ENCODE data around the gene EPN3. TPM values are rescaled to one million over a fixed set of nuclear protein-coding genes. Genes with fewer than 3 reads are reported as not detected.

The EPN3 gene
- total RNA-seq, 1 donor from 2014 or later = 8.5 TPM

DNA sequence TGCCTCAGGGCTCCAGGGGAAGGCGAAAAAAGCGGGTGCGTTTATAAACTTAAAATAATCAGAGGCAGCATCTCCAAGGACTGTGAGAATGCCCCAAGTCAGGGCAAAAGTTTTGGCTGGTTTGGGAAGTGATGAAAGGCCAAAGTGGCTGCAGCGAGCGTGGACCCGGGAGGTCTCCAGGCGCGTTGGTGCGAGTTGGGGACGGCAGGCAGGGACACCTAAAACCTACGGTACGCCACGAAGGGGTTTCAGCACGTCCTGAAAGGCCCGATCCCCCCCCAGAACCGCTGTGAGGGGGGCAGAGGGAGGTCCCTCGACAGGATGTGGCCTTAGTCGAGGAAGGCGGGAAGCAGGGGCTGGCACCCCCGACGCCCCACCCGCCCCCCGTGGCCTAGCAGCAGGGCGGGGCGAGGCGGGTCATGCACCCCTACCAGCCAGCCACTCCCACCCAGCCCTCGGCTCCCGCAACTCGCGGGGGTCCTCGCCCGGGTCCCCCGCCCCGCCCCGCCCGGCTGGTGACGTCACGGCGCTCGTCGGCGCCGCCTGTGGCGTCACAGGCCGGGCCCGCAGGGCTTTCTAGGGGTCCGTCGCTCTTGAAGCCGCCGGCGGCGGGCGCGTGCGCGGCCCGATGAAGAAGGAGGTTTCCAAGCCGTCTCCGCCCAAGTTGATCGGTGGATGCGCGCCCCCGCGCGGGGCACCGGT lies 24.5 kb upstream of the EPN3 start, which contains the start of gene MYCBPAP:
Gene MYCBPAP, plus strand, starts transcription at position 569 of the 702 bp plus-strand sequence. CDS start 236 bp downstream, outside the sequence.
- peak; percentile 89 for DNase-seq (ENCODE audit: low spot score)

DNA sequence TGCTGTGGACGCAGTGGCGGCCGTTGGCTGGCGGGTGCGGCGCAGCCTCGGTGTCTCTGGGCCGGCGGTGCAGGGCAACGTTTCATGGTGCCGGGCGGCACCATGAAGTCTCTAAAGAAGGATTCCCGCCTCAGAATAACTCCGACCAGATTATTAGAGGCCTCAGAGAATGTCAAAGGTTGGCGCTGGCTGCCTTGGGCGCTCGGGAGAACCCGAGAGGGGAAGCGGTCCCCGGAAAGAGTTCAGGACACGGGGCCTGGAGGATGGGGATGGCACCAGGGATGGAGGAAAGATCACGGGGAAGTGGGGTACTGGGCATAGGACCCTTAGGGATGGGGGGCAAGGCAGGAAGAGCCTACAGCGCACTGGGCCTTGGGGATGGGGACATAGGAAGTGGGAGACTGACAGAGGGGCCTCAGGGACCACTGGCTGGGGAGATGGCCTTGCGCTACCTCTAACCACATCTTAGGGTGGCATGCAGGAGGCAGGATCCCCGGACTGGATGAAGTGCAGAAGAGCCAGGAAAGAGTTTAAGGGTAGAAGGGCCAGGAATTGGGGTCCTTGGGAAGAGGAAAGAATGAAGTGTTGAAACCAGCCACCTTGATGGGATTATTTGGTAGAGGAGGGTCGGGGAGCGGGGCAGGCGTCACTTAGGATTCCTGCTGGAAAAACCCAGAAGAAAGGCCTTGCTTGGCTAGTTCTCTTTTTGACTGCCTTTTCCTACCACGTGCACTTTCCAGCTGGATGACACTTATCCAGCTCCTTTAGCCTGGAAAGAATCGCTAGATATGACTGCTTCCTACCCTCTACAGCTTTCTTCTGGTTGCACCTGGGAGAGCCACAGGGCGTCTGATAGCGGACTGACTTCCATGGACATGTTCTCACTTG lies 23.7 kb upstream of the EPN3 start:
- no peak for DNase-seq (ENCODE audit: low spot score)
- intact Hi-C loops (cut with DNase I) = loop anchor here (5.0 kb wide), 1 partner anchor 33 kb away; no protein-coding TSS in a partner anchor

More for the DNA sequence above, 24.5 kb upstream of the EPN3 start, which contains the start of gene MYCBPAP:
- intact Hi-C loops (cut with DNase I) = loop anchor here (5.0 kb wide), 1 partner anchor 34 kb away; no protein-coding TSS in a partner anchor

- intact Hi-C loops (cut with DNase I) = no loop called here
- DNase-seq (ENCODE audit: low spot score) = no peak
Observed at GRCh38 chr17:50511058-50511457, 21.5 kb upstream of the EPN3 start.

GRCh38 chr17:50513495-50513894 lies 19.0 kb upstream of the EPN3 start:
- DNase-seq (ENCODE audit: low spot score) = no peak

GRCh38 chr17:50514388-50514787 lies 18.1 kb upstream of the EPN3 start:
- intact Hi-C loops (cut with DNase I) = no loop called here

More at GRCh38 chr17:50513495-50513894, 19.0 kb upstream of the EPN3 start:
- intact Hi-C loops (cut with DNase I) = no loop called here

GRCh38 chr17:50514936-50515702 lies 17.4 kb upstream of the EPN3 start:
- intact Hi-C loops (cut with DNase I) = no loop called here
- no peak for DNase-seq (ENCODE audit: low spot score)

More at GRCh38 chr17:50514388-50514787, 18.1 kb upstream of the EPN3 start:
- DNase-seq (ENCODE audit: low spot score) = no peak

GRCh38 chr17:50517011-50517410 lies 15.5 kb upstream of the EPN3 start:
- DNase-seq (ENCODE audit: low spot score) = no peak
- intact Hi-C loops (cut with DNase I) = no loop called here

GRCh38 chr17:50517504-50518383 lies 14.8 kb upstream of the EPN3 start:
- DNase-seq (ENCODE audit: low spot score) = no peak
- intact Hi-C loops (cut with DNase I) = no loop called here

- intact Hi-C loops (cut with DNase I) = no loop called here
- DNase-seq (ENCODE audit: low spot score) = no peak
Observed at GRCh38 chr17:50518384-50519023, 14.0 kb upstream of the EPN3 start.

DNA sequence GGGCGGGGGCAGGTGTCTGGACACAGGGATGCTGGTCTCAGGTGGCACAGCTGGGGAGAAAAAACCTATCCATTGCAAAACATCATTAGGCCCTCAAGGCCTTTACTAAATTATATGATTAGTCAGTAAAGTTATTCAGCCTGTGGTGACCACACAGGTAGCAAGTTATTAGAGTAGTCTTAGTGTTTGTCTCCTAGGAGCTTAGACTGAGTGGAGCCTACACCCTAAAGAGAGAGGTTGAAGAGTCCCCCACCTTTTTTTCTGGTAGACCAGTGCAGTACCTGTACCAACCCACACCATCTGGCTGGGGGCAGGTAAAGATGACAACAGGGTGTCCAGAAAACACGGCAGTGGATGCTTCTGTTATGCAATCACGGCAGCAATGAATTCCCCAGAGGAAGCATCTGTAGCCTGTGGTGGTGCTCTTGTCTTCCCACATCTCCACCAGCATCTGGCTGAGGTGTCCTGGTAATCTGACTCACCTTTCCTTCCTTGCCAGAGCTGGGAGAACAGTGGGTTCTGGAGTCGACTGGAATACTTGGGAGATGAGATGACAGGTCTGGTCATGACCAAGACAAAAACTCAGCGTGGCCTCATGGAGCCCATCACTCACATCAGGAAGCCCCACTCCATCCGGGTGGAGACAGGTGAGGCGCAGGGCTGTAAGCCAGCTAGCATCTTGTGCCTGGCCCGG lies 13.2 kb upstream of the EPN3 start:
- no peak for DNase-seq (ENCODE audit: low spot score)
- intact Hi-C loops (cut with DNase I) = no loop called here

DNA sequence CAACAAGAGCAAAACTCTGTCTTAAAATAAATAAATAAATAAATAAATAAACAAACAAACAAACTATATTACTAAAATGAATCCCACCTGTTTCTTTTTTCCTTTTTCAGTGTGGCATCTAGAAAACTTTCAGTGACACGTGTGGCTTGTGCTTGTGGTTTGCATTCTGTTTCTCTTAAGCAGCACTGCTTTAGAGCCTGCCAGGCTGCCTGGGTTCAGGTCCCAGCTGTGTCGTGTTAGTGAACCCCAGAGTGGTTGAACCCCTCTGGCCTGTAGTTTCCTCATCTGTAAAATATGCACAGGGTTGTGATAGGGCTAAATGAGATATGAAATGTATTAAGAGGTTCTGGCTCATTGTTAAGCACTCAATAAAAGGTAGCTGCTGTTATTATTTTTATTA lies 12.1 kb upstream of the EPN3 start:
- intact Hi-C loops (cut with DNase I) = no loop called here
- DNase-seq (ENCODE audit: low spot score) = no peak

DNA sequence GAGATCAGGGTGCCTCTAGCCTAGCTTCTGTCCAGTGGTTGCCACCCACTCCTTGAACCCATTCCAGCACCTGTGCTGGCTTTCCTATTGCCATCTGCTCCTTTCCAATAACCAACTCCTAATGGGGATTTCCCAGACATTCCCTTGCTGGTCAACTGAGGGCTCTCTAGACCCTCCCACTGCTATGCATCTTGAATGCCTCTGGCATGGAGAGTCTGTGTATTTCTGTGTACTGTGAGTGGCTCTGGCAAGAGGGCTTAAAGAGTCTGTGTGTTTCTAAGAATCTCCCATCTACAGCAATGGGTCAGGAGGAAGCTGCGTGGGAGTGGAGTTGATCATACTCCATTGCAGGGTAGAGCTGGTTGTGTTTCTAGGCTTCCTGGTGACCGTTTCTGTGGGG lies 11.0 kb upstream of the EPN3 start:
- intact Hi-C loops (cut with DNase I) = no loop called here
- no peak for DNase-seq (ENCODE audit: low spot score)

GRCh38 chr17:50522766-50523165 lies 9.8 kb upstream of the EPN3 start:
- intact Hi-C loops (cut with DNase I) = no loop called here
- no peak for DNase-seq (ENCODE audit: low spot score)

DNA sequence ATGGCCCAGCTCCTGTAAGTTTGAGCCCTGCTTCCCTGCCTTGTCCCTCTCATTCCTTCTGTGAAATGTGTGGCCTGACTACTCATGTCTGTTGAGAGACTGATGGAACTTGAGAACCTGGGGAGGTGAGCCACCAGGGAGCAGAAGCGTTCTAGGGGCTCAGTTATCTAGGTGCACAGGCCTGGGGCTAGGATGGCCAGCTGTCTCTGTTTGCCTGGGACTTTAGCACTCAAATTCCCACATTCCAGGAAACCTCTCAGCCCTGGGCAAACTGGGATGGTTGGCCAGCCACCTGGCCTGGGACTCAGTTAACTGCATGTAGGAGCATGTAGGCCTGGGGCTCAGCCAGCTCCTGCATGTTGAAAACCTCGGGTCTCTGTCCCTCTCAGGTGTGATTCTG lies 9.3 kb upstream of the EPN3 start:
- DNase-seq (ENCODE audit: low spot score) = no peak
- intact Hi-C loops (cut with DNase I) = no loop called here

GRCh38 chr17:50524838-50525237 lies 7.7 kb upstream of the EPN3 start:
- no peak for DNase-seq (ENCODE audit: low spot score)
- intact Hi-C loops (cut with DNase I) = no loop called here

- intact Hi-C loops (cut with DNase I) = no loop called here
Observed at GRCh38 chr17:50527155-50527762, 5.3 kb upstream of the EPN3 start.

GRCh38 chr17:50527949-50528474 lies 4.5 kb upstream of the EPN3 start:
- DNase-seq (ENCODE audit: low spot score) = no peak
- intact Hi-C loops (cut with DNase I) = no loop called here

More at GRCh38 chr17:50527155-50527762, 5.3 kb upstream of the EPN3 start:
- no peak for DNase-seq (ENCODE audit: low spot score)
